Measurements from ENCODE around the gene PACRG. TPM values are rescaled to one million over a fixed set of nuclear protein-coding genes. Genes with fewer than 3 reads are reported as not detected.
A peak's percentile ranks its signal among the peaks of the same experiment; 100 is the strongest.

Gene PACRG
- total RNA-seq, 1 experiment from 2014 or later, result not detected

DNA sequence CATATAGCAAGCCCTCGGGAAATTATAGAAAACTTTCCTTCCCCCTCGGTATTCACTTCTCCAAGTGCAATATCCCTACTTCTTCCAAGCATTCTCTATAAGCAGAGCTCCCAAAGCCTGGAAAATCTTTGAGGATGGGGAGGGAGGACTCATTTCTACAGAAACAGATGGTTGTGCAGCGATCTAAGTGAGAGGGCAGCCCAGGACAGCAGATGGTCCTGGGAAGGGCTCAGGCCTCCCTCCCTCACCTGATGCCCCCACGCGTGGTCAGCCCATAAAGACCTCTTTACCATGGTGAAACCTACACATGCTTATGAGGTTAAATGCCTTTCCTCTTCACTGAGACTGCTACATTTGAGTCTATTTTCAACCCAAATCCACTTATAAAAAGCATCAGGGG, 367.1 kb downstream of the PACRG start:
- no peak overlapping the region for H3K4me3 ChIP-seq
- no peak for DNase-seq

DNA sequence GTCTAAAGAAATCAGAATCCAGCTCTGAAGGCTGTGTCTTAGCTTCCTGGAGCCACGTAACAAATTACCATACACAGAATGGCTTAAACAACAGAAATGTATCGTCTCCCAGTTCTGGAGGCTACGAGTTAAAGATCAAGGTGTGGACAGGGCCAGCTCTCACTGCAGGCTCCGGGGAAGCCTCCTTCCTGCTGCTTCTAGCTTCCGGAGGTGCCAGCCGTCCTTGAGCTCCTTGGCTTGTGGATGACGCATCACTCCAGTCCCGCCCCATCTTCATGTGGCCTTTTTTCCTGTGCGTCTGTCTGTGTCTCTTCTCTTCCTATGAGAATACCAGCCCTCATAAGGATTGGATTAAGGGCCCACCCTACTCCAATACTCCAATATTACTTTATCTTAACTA, 367.6 kb downstream of the PACRG start:
- DNase-seq, result no peak
- Histone ChIP-seq H3K9me3 (no peaks in the 10 kb centered on the region), H3K27me3 (no peaks in the 10 kb centered on the region), H3K4me3 (no peak overlapping the region), H3K36me3 (no peaks in the 10 kb centered on the region)

More for the DNA sequence above, 367.1 kb downstream of the PACRG start:
- no peaks in the 10 kb centered on the region for H3K36me3 ChIP-seq
- no peaks in the 10 kb centered on the region for H3K27me3 ChIP-seq
- H3K9me3 ChIP-seq, result no peaks in the 10 kb centered on the region

DNA sequence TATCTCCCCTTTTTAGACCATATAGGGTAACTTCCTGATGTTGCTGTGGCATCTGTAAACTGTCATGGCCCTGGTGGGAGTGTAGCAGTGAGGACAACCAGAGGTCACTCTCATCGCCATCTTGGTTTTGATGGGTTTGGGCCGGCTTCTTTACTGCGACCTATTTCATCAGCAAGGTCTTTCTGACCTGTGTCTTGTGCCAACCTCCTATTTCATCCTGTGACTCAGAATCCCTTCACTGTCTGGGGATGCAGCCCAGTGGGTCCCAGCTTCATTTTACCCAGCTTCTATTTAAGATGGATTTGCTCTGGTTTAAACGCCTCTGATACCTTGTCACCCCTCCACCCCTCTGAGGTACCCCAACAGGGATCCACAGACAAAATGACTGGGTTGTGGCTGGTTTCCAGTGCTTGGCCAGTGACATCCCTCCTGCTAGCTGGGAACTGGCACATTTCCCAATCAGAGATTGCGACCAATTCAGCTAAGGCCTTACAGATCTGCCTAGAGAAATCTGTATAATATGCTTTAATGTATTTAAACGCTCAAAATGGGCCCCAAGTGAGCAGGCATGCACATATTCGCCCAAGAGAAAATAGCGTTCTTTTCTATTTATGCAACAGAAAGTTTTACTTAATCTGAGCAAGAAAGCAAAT, 371.2 kb downstream of the PACRG start:
- DNase-seq, result peak; percentile 11
- no peaks in the 10 kb centered on the region for H3K36me3 ChIP-seq

DNA sequence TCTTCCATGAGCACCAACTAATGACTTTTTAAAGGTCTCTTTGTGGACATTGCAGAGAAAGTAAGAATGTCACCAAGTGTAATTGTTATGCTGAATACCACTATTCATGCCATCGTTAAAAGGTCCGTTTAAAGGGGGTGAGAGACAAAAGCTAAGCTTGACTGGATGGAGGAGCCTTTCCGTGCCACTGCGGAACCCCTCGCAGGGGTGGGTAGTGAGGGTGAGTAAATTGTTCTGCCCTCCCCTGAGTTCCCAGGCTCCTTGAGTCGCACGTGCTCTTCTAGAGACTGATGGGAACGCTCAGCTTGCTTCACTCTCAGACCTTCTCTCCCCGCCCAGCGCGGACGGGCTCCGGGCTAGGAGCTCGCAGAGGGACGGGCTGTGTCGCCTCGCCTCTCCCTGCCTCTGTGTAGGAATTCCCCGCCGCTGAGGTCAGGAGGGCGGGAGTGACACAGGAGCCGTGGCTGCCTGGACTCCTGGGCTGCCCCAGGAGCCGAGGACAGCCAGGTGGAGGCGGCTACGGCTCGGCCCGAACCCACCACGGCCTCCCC, 371.9 kb downstream of the PACRG start:
- Histone ChIP-seq H3K27me3 (no peaks in the 10 kb centered on the region), H3K4me3 (no peak overlapping the region), H3K36me3 (no peaks in the 10 kb centered on the region), H3K9me3 (no peaks in the 10 kb centered on the region)
- DNase-seq, result no peak

More for the DNA sequence above, 371.2 kb downstream of the PACRG start:
- no peak overlapping the region for H3K4me3 ChIP-seq
- H3K27me3 ChIP-seq, result no peaks in the 10 kb centered on the region
- no peaks in the 10 kb centered on the region for H3K9me3 ChIP-seq

DNA sequence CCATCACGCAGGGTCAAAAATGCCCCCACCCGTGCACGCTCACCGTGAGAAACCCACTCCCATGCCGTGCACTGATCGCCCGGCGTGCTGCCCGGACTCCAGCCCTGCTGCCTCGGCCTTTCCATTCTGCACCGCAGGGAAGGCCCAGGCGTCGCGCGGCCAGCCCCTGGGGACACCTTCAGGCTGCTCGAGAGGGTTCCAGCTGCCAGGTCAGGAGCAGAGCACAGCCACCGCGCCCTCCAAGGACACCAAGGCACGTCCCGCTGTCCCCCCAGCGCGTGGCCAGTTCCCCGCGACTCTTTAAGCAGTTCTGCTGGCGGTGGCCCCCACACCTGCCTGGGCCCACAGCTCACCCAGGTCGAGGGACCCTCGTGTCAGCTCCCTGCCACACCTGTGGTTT, 372.5 kb downstream of the PACRG start:
- DNase-seq, result no peak
- no peaks in the 10 kb centered on the region for H3K27me3 ChIP-seq
- H3K9me3 ChIP-seq, result no peaks in the 10 kb centered on the region
- H3K36me3 ChIP-seq, result no peaks in the 10 kb centered on the region
- no peak overlapping the region for H3K4me3 ChIP-seq

DNA sequence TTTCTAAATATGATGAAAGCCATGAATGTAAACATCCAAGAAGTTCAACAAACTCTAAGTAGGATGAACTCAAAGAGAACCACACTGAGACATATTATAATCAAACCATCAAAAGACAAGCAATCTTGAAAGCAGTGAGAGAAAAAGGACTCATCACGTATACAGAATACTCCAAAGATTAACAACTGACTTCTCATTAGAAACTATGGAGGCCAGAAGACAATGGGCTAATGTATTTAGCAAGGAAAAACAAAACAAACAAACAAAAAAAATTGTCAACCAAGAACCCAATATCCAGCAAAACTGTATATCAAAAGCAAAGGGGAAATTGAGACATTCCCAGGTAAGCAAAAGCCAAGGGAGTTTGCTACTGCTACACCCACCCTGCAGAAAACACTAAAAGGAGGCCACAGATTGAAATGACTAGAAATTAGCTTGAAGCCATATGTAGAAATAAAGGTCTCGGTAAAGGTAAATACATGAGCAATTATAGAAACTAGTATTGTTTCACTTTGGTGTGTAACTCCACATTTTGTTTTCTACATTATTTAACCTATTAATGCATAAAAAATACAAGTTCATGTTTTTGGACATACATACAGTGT, 385.7 kb downstream of the PACRG start:
- no peak for DNase-seq
- peaks cover 10% of the 10 kb centered on the region for H3K9me3 ChIP-seq
- H3K27me3 ChIP-seq, result no peaks in the 10 kb centered on the region
- H3K36me3 ChIP-seq, result no peaks in the 10 kb centered on the region
- no peak overlapping the region for H3K4me3 ChIP-seq

DNA sequence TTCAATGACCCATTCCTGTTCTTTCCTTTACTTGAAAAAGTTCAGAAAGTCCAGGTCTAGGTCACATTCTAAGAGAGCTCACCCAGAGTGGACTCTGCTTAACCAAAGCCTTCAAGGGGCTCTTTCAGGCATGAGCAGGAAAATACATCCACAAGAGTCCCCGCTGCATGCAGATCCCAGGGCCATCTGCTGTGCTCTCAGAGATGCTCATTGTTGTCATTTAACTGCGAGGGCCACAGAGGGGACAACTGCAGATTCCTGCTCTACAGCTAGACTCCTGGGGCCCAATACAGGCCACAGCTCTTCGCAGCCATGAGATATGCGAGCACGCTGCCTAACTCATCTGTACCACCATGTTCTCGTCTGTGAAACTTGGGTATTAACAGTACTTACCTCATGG, 391.2 kb downstream of the PACRG start:
- peaks cover under 1% of the 10 kb centered on the region for H3K9me3 ChIP-seq
- no peaks in the 10 kb centered on the region for H3K36me3 ChIP-seq
- H3K27me3 ChIP-seq, result no peaks in the 10 kb centered on the region
- H3K4me3 ChIP-seq, result no peak overlapping the region
- DNase-seq, result no peak

DNA sequence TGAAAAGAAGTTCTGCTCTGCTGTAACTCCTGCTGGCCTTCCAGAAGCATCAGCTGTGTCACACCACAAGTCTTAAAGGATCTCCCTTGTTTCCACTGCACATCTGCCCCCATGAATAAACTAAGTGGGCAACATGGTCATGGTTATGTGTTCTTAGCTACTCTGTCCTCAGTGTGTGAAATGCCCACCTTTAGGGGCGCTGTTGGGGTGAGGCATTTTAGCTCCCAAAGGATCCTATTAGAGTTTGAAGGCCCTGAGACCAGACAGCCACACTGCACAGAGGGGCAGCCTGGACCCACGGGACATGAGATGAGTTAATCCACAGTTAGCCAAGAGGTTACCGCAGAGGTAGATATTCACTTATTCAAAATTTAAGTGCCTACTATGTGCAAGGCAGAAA, 392.4 kb downstream of the PACRG start:
- Histone ChIP-seq H3K4me3 (no peak overlapping the region), H3K36me3 (no peaks in the 10 kb centered on the region), H3K27me3 (no peaks in the 10 kb centered on the region), H3K9me3 (no peaks in the 10 kb centered on the region)
- no peak for DNase-seq

DNA sequence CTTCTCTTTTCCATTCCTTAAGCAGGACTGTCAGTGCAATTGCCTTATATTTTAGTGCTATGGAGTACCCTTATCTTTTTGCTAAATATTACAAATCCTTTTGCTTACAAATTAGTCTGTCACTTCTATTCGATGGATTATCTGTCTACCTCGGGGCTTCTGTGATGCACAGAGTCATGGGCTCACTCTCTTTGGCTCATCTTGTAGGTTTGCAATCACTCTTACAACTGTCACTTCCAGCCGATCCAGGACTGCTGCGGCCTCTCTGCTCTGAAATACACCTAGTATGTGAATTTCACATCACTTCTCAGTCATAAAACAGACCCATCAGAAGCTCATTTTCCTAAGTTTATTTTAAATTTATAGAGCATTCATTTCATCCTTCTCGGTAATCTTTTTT, 393.5 kb downstream of the PACRG start:
- Histone ChIP-seq H3K9me3 (no peaks in the 10 kb centered on the region), H3K36me3 (no peaks in the 10 kb centered on the region), H3K4me3 (no peak overlapping the region), H3K27me3 (no peaks in the 10 kb centered on the region)
- DNase-seq, result no peak

DNA sequence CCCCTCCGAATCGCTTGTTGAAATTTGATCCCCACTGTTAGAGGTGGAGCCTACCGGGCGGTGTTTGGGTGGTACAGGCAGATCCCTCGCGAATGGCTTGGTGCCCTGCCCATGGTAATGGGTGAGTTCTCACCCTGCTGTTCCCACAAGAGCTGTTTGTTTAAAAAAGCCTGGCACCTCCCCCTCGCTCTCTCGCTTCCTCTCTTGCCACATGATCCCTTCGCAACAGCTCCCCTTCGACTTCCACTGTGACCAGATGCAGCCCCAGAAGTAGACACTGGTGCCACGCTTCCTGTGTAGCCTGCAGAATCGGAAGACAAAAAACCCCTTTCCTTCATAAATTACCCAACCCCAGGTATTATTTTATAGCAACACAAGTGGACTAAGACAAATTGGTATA, 394.6 kb downstream of the PACRG start:
- no peak for DNase-seq
- Histone ChIP-seq H3K9me3 (no peaks in the 10 kb centered on the region), H3K4me3 (no peak overlapping the region), H3K36me3 (no peaks in the 10 kb centered on the region), H3K27me3 (no peaks in the 10 kb centered on the region)

DNA sequence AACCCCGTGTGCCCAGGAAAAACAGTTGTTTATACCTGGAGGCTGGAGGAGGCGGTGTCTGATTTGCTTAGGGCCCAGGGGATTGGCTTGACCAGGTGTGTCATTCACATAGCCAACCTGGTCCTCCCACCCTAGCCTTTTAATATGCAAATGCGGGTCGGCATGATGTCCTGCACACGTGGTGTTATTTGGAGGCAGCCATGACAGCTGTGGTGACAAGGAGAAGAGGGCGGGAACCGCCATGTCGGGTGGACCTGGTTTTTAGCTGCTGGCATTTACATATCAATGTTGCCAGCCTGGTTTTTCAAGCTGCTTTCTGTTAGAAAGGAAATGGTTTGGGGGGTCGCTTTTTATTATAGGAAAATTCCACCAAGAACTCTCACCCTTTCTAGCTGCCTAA, 395.3 kb downstream of the PACRG start:
- H3K27me3 ChIP-seq, result no peaks in the 10 kb centered on the region
- H3K4me3 ChIP-seq, result no peak overlapping the region
- no peaks in the 10 kb centered on the region for H3K36me3 ChIP-seq
- H3K9me3 ChIP-seq, result no peaks in the 10 kb centered on the region
- no peak for DNase-seq

DNA sequence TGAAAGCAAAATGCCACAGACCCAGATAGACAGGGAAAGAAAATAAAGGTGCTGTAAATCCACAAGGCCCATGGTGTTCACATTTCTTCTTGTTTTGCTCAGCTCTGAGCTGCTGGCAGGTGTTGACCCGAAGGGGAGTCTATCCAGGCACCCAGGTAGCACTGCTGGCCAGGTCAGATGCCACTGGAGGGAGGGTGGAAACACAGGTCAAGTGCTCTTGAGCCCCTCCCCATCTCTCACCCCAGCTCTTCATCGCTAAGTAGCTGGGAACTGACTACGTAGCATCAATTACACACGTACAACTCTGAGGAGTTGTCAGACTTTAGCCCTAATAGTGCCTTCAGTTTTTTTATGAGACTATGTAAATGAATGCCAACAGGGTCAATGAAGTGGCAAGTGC, 399.0 kb downstream of the PACRG start:
- no peaks in the 10 kb centered on the region for H3K36me3 ChIP-seq

DNA sequence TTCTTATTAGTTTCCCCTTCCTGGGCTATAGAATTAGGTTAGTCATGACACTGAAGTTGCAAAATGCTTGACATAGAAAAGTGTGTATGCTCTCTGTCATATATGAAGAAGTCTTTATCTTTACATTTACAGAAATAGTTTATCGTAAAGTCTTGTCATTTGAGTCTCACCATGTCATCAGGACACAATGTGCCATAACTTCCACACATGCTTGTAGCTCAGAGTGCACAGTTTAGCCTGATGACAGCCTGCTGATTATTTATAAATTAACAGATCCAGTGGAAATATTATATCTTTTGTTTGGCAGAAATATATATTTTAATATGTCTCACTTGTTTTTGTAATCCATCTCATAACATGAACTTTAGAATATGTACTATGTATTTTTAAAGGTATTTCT, 399.8 kb downstream of the PACRG start:
- H3K36me3 ChIP-seq, result no peaks in the 10 kb centered on the region
- H3K9me3 ChIP-seq, result no peaks in the 10 kb centered on the region
- H3K4me3 ChIP-seq, result no peak overlapping the region
- DNase-seq, result no peak
- H3K27me3 ChIP-seq, result no peaks in the 10 kb centered on the region

More for the DNA sequence above, 399.0 kb downstream of the PACRG start:
- H3K27me3 ChIP-seq, result no peaks in the 10 kb centered on the region
- no peak overlapping the region for H3K4me3 ChIP-seq
- no peak for DNase-seq
- H3K9me3 ChIP-seq, result no peaks in the 10 kb centered on the region

DNA sequence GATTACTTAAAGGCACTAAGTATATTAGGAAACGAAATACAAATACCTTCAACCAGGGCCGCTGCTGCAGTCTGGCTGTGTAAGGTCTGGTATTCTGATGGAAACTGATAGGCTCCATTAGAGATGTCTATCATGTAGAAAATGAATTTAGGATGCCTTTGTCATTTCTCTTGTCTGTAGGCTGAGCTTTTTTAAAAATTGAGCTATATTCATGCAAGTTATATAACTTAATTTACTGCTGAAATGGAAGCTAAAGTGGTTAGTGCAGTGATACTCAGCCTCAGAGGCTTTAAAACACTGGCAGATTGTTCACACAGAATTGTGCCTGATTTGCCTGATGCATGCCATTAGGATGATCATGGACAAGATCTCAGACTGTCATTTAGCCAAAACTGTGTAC, 400.6 kb downstream of the PACRG start:
- Histone ChIP-seq H3K27me3 (no peaks in the 10 kb centered on the region), H3K4me3 (no peak overlapping the region), H3K36me3 (no peaks in the 10 kb centered on the region), H3K9me3 (no peaks in the 10 kb centered on the region)
- DNase-seq, result no peak

DNA sequence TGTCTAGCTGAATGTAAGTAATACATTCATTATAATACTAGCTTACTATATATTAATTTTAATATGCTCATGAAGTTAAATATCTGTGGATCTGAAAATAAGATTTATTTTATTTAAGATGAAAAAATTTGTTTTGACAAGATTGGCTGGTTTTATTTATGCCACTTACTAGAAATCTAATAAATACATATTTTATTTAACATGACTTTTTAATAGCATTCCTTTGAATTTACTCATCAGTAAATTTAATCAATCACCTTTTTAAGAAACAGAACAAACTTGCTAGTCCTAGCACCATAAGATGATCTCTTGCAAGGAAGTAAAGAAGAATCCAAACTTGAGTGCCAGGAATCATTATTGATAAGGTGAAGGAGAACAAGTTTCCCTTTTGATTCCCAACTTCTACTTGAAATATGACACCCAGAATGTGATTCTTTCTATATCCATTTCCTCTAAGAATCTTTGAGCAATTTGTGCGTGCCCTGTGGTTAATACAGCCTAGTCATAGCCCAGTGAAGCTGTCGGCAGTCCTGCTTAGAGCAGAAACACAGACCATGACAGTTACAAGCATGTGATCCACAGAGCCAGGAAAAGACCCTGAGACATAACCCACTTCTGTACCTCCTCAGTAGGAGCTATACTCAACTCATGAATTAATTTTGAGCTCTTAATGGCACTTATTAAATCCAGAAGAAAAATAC, 404.4 kb downstream of the PACRG start:
- DNase-seq, result no peak
- no peaks in the 10 kb centered on the region for H3K36me3 ChIP-seq

DNA sequence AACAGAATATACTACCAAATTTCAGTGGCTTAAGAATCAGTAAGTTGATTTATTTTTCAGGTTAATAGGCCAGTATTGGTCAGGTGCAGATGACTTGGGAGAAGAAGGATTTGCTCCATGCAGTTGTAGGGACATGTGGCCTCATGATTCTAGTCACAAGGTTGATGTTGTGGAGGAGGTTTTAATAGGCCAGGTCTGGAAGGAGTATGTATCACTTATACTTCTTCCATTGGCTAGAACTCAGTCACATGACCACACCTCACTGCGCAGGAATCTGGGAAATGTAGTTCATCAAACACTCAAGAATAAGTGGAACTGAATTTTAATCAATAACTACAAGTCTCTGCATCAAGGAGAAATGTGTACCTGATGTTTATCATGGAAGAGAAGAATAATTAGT, 405.2 kb downstream of the PACRG start:
- Histone ChIP-seq H3K4me3 (no peak overlapping the region), H3K36me3 (no peaks in the 10 kb centered on the region), H3K27me3 (no peaks in the 10 kb centered on the region), H3K9me3 (no peaks in the 10 kb centered on the region)
- no peak for DNase-seq

More for the DNA sequence above, 404.4 kb downstream of the PACRG start:
- Histone ChIP-seq H3K9me3 (no peaks in the 10 kb centered on the region), H3K27me3 (no peaks in the 10 kb centered on the region), H3K4me3 (no peak overlapping the region)

DNA sequence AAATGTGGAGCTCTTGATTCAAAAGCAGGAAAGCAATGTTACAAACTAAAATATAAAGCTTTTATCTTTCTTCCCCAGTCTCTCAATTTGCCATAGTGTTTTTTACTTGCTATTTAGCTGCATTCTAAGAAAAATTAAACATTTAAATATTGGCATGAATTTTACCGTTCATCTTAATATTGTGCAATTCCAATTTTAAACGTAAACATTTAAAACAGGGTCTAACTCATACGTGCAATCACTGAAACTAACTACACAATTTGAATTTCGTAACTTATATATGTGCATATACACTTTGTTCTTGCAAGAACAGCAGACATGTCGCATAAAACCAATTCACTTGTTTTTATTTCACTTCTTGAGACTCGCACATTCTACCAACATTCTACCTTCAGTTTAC, 405.9 kb downstream of the PACRG start:
- no peak for DNase-seq
- H3K27me3 ChIP-seq, result no peaks in the 10 kb centered on the region
- no peak overlapping the region for H3K4me3 ChIP-seq
- H3K9me3 ChIP-seq, result no peaks in the 10 kb centered on the region
- no peaks in the 10 kb centered on the region for H3K36me3 ChIP-seq
